GM21619 (cell line): ENCODE data around the gene HFE.

Source experiments
- ATAC-seq: cut with Tn5 transposase; IDR thresholded peaks from one replicate; pipeline ENCODE4 v1.9.1; 2021; ENCODE audit not compliant: unreplicated experiment

HFE gene

DNA sequence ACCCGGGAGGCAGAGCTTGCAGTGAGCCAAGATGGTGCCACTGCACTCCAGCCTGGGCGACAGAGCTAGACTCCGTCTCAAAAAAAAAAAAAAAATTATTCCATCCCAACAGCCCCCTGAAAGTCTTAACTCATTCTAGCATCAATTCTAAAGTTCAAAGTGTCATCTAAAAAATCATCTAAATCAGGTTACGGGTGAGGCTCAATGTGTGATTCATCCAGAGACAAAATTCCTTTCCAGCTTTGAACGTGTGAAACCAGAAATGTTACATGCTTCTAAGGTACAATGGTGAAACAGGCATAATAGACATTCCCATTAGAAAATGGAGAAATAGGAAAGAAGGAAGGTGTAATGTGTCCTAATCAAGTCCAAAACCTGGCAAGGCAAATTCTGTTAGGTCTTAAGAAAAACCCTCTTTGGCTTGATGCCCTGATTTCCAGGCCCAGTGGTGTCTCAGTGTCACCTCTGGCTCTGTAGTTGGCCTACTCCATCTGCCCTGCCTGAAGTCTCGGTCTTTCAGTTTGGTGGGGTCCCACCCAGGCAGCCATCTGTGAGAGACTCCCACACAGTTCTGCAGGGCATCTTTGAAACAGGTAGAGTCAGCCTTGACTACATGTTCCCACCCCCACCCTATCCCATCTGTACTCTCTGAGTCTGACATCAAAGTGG, 43.5 kb downstream of the HFE start:
- ATAC-seq, result no peak

DNA sequence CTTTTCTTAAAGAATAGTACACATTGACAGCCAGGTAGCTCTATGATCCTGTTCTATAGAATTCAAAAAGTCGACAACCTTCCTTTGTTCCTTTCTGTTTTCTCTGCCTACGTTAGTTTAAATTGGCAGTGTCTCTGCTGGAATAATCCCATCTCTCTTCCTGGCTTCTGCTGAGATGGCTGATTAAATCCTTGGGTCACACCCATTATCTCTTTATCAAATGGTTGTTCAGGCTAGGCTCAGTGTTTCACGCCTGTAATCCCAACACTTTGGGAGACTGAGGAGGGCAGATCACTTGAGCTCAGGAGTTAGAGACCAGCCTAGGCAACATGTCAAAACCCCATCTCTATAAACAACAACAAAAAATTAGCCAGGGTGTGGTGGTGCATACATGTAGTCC, 44.4 kb downstream of the HFE start:
- ATAC-seq, result no peak

DNA sequence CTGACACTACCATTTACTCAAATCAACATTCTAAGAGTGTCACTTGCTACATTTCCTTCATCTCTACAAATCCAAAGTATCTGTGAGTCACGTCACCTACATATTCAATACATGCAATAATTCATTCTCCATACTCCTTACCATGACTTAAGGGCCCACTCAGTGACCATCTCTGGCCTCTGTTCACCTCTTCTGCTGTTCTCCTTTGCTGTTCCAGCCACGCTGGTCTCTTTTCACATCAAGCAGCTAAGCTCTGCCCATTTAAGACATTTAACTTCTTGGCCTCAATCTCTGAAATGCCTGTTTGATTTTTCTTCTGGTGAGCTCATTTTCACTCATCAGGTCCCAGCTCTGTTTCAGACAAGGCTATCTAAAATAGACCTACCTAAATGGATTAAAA, 46.5 kb downstream of the HFE start:
- ATAC-seq, result no peak

DNA sequence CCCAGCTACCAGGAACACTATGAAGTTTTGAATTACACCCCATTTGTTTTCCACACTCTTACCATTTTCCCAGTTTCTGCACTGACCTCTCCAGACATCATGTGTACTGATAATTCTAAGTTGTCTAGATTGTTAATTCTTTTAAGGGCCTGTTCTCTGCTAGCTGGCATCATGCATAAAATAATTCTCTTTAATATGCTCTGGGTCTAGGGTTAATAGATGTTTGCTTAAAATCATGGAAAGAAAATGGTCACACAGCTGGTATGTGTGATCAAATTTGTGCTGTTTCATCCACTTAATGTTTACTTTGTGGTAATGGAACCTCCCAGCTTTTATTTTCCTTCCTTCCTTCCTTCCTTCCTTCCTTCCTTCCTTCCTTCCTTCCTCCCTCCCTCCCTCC, 49.1 kb downstream of the HFE start:
- ATAC-seq, result no peak

DNA sequence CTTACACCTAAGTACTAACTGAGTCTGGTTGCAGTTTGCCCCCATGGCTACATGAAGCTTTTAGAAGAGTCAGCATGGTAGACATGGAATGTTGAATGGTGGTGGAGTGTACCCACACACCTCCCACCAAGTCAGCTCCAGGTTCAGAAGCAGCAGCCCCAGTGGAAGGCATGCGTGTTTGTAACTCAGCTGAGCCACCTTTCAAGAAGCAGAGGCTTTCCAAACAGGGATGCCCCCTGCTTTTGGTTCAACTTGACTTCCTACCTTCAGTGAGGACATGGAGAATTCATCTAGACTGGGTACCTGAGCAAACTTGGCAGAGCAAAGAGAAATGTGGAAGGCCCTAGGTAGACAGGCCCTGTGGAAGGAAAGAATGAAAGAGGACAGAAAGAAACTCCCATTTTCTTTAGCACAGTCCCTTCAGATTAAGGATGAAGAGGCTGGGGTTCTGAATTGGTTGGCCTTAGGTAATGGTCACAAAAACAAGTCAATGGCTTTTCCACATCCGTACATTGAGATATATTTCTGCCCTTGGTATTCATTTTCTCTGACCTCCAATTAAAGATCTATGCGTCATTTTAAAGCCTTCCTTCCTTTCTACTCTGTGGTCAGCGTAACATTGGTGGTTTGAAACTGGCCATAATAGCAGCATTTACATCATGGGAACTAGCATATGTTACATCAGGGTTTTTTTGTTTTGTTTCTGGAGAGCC, 53.2 kb downstream of the HFE start:
- no peak for ATAC-seq

DNA sequence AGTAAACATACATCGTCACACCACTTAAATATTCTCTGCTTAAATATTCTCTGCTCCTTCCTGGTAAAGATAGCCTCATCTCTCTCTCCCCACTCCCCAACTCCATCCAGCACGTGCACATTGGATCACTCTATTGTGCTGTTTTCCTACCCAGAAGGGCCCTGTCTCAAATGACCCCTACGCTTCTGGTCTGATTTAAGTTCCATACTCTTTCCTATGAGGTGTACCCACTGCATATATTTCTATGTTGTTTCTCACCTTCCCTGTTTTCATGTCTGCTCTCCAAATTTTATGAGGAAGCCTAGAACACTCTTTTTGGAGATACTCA, 53.7 kb downstream of the HFE start:
- ATAC-seq, result no peak

DNA sequence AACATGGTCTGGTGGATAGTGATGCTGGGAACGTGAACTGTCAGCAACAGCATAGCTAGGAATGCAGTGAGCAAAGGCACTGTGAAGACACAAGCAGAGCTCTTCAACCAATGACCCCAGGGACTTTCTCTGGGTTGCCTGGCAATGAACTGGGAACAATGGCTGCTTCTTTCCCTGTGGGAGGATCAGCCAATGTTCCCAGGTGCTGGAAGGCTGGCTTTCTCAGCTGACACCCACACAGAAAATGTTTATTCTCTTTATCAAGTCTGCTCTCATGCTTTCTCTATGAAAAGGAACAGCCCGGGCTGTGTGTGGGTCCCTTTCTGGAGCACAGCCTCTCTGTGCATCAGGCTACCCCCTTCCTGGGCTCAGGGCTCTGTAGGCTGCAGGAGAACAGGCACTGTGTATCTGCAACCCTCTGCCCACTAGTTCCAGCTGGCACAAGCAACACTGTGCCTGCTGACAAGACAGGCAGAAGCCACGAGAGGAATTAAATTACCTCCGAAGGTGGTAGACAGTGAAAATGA, 54.2 kb downstream of the HFE start:
- ATAC-seq, result no peak

DNA sequence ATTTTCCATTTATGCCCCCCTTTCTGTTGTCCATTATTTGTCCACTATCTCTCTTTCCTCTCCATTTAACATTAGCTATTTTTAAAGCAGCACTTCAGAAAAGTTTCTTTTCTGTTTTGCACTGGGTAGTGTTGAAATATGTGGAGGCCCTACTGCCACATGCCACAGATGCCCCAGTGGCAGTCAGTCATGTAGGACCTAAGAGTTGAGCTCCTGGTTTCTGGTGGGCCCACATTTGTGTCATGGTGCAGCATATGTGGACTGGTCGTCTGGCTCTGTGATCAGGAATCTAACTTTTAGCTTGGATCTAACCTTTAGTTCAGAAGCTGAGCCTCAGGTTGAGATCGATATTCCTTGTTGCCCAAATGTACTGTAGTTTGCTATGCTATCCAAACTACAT, 54.8 kb downstream of the HFE start:
- ATAC-seq, result no peak
